T-helper 2 cell treated with Interferon-gamma antibody and Interleukin-4, amounts not matched to agents 5 μg/mL and 100 μg/mL, for 36 hours (primary cell): Measurements from ENCODE around the gene ARL4D.
"Not testable (repeated sequence)": the region's sequence is repeated elsewhere in the genome, so short reads cannot be mapped to it uniquely, and the experiment has no call there.

Source experiments
- DNase-seq: peaks from one replicate; pipeline ENCODE4 v3.0.0; 2021; ENCODE audit warnings: low spot score
- H3K27ac Mint-ChIP-seq: one replicate; pipeline ENCODE4 v1.8.0; 2021; ENCODE audit warnings: mild to moderate bottlenecking, mixed read lengths
- H3K27me3 Mint-ChIP-seq: one replicate; pipeline ENCODE4 v1.8.0; 2021; ENCODE audit warnings: low read depth, mixed read lengths
- H3K36me3 Mint-ChIP-seq: one replicate; pipeline ENCODE4 v1.8.0; 2021; ENCODE audit warnings: low read depth, mixed read lengths
- H3K4me1 Mint-ChIP-seq: one replicate; pipeline ENCODE4 v1.8.0; 2021; ENCODE audit warnings: low read depth, mixed read lengths
- H3K4me3 Mint-ChIP-seq: one replicate; pipeline ENCODE4 v1.8.0; 2022; ENCODE audit warnings: mild to moderate bottlenecking, moderate library complexity, mixed read lengths
- H3K9me3 Mint-ChIP-seq: one replicate; pipeline ENCODE4 v1.8.0; 2021; ENCODE audit warnings: mixed read lengths

The ARL4D gene

GRCh38 chr17:43411369-43411677, 12.5 kb downstream of the ARL4D start:
- H3K27me3 Mint-ChIP-seq = peaks cover 11% of the 10 kb centered on the region
- no peak overlapping the region for H3K4me3 Mint-ChIP-seq
- H3K4me1 Mint-ChIP-seq = peaks cover 5% of the 10 kb centered on the region
- DNase-seq = no peak
- no peaks in the 10 kb centered on the region for H3K9me3 Mint-ChIP-seq
- H3K27ac Mint-ChIP-seq = no peak overlapping the region
- no peaks in the 10 kb centered on the region for H3K36me3 Mint-ChIP-seq

DNA sequence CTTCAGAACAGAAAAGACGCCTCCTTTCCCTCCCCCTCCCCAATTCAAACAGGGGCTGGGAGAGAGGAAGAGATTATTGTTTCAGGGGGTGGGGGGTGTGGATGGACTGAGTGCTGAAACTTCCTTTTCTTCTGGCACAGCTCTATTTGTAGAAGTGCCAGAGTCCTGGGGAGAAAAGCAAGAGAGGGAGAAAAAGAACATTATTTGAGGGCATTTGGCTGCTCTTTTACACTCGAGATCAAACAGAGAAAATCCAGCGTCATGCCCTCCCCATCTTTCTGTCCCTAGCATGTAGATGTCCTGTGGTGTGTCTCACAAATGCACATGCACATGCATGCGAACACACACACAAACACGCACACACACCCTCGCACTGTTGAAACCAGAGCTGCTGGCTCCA, 13.0 kb downstream of the ARL4D start:
- Mint-ChIP-seq H3K27ac (no peak overlapping the region), H3K4me1 (peaks cover 5% of the 10 kb centered on the region), H3K9me3 (no peaks in the 10 kb centered on the region), H3K4me3 (no peak overlapping the region), H3K27me3 (peaks cover 14% of the 10 kb centered on the region), H3K36me3 (no peaks in the 10 kb centered on the region)
- no peak for DNase-seq

DNA sequence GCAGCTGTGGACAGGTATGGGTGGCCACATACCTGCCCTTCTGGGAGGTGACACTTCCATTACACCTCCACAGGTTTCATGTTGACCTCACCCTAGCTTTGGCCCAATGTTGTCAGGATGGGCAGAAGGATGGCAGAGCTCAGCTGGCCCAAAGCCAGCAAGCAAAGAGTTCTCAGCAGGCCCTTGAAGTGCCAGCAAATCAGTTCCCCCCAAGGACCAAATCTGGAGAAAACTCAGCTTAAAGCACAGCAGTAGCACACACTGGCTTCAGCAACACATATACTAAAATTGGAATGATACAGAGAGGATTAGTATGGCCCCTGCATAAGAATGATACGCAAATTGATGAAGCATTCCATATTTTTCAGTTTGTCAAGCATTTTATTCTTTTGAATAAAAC, 13.4 kb downstream of the ARL4D start:
- H3K36me3 Mint-ChIP-seq = no peaks in the 10 kb centered on the region

GRCh38 chr17:43416998-43417890, 18.5 kb downstream of the ARL4D start:
- Mint-ChIP-seq H3K27ac (no peak overlapping the region), H3K9me3 (no peaks in the 10 kb centered on the region)
- no peak for DNase-seq

More for the DNA sequence above, 13.4 kb downstream of the ARL4D start:
- Mint-ChIP-seq H3K27me3 (peaks cover 18% of the 10 kb centered on the region), H3K4me3 (no peak overlapping the region), H3K4me1 (peaks cover 5% of the 10 kb centered on the region), H3K27ac (no peak overlapping the region), H3K9me3 (no peaks in the 10 kb centered on the region)
- no peak for DNase-seq

DNA sequence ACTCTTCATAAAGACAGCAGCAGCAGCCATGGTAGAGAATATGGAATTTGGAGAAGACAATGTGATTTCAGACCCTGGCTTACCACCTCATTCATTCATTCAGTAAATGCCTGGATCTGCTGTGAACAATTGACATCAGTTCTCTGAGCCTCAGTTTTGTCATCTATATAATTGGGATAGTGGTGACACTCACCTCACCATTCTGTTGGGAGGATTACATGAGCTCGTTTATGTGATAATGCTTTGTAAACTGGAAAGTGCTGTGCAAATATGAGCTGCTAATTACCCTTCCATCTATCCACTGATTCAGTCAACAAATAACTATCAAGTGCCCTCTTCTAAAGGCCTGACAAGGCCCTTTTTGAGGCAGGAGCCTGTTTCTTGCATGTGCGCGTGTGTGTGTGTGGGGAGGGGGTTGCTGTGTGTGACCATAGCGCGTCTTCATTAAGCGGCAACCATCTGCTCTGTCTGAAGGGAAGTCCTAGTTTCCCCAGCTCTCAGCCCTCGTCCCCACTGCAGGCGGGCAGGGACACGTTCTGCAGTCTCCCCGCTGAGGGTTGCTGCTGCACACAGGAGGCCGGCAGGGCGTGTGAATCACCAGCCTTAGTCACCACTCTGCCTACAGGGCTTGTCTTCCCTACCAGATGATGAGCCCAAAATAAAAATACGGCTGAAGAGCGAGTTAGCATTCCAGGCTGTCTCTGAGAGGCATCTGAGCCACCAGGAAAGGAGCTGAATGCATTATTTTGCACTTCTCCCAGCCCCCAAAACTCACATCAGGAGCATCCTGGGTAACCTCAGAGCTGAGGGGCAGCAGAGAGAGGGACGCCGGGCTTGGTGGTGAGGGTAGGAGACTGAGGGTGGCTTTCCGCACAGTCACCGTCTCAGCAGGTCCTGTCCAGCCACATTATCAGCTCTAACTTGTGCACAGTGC, 19.9 kb downstream of the ARL4D start:
- H3K27ac Mint-ChIP-seq = no peak overlapping the region
- no peak for DNase-seq
- H3K4me1 Mint-ChIP-seq = no peaks in the 10 kb centered on the region
- no peaks in the 10 kb centered on the region for H3K36me3 Mint-ChIP-seq
- H3K27me3 Mint-ChIP-seq = peaks cover 13% of the 10 kb centered on the region
- H3K4me3 Mint-ChIP-seq = no peak overlapping the region
- H3K9me3 Mint-ChIP-seq = no peaks in the 10 kb centered on the region

More at GRCh38 chr17:43416998-43417890, 18.5 kb downstream of the ARL4D start:
- Mint-ChIP-seq H3K27me3 (peaks cover 14% of the 10 kb centered on the region), H3K4me3 (no peak overlapping the region), H3K36me3 (no peaks in the 10 kb centered on the region), H3K4me1 (no peaks in the 10 kb centered on the region)

DNA sequence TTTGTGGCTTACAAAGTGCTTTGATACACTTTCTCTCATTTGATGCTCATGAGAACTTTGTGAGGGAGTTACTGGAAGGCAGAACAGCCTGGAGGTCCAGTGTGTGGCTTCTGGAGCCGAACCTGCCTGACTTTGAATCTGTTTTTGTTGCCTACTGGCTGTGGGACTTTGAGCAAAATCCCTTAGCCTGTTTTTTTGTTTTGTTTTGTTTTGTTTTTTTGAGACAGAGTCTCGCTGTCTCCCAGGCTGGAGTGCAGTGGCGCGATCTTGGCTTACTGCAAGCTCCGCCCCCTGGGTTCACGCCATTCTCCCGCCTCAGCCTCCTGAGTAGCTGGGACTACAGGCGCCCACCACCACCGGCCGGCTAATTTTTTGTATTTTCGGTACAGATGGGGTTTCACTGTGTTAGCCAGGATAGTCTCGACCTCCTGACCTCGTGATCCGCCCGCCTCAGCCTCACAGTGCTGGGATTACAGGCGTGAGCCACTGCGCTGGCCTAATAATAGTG, 20.6 kb downstream of the ARL4D start:
- not testable (repeated sequence) for H3K4me1 Mint-ChIP-seq, H3K27ac Mint-ChIP-seq
- peaks cover 18% of the 10 kb centered on the region for H3K27me3 Mint-ChIP-seq

DNA sequence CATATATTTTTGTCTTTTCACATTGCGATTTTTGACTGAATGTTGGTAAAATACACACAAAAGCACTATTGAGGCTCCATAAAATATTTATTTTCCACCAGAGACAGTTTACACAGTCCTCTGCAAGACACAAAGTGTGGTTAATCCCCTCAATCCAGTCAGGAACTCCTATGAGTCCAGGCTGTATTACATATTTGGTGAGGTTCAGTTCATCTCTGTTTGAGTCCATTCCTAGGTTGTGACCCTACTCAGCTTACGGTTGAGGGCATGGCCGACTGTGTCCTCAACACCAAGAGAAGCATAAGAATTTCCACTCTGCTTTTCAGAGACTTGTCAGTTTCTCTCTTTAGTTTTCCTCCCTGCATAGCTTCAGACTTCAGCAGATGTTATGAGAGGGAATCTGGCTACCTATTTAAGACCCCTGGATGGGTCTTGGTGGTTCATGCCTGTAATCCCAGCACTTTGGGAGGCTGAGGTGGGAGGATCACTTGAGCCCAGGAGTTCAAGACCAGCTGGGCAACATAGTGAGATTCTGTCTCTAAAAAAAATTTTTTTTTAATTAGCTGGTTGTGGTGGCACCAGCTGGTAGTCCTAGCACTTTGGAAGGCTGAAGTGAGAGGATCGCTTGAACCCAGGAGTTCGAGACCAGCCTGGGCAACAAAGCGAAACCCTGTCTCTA, 25.1 kb downstream of the ARL4D start:
- no peak overlapping the region for H3K27ac Mint-ChIP-seq
- H3K36me3 Mint-ChIP-seq = no peaks in the 10 kb centered on the region
- H3K9me3 Mint-ChIP-seq = no peaks in the 10 kb centered on the region
- DNase-seq = no peak
- no peaks in the 10 kb centered on the region for H3K4me1 Mint-ChIP-seq
- H3K27me3 Mint-ChIP-seq = peaks cover 10% of the 10 kb centered on the region
- no peak overlapping the region for H3K4me3 Mint-ChIP-seq

More for the DNA sequence above, 20.6 kb downstream of the ARL4D start:
- not testable (repeated sequence) for H3K9me3 Mint-ChIP-seq, H3K36me3 Mint-ChIP-seq, H3K4me3 Mint-ChIP-seq, DNase-seq

DNA sequence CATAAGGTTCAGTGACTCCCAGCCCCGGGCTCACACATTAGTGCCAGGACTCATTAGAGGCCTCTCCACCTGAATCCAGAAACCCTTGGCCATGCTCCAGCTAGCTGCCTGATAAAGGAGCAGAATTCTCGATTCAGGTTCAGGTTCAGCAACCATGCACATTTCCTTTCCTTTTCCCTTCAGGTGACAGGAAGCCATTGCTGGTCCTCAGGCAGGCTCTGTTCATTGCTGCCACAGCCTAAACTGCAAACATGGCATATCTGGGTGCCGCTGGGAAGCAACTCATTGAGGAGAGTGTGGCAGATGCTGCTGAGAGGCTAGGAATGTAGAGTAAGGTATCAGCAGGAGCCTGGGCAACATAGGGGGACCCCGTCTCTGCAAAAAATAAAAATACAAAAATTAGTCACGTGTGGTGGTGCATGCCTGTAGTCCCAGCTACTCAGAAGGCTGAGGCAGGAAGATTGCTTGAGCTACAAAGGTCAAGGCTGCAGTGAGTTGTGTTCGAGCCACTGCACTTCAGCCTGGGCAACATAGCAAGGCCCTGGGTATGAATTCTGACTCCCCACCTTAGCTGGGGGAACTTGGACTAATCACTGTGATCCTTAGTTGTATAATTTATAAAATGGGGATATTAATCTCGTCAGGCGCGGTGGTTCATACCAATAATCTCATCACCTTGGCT, 28.7 kb downstream of the ARL4D start:
- no peaks in the 10 kb centered on the region for H3K4me1 Mint-ChIP-seq
- peaks cover 22% of the 10 kb centered on the region for H3K27me3 Mint-ChIP-seq
- H3K4me3 Mint-ChIP-seq = no peak overlapping the region
- no peaks in the 10 kb centered on the region for H3K36me3 Mint-ChIP-seq
- DNase-seq = no peak
- H3K9me3 Mint-ChIP-seq = no peaks in the 10 kb centered on the region
- no peak overlapping the region for H3K27ac Mint-ChIP-seq

GRCh38 chr17:43428524-43428923, 29.7 kb downstream of the ARL4D start:
- no peak overlapping the region for H3K4me3 Mint-ChIP-seq
- H3K27ac Mint-ChIP-seq = no peak overlapping the region
- H3K4me1 Mint-ChIP-seq = no peaks in the 10 kb centered on the region
- H3K9me3 Mint-ChIP-seq = no peaks in the 10 kb centered on the region
- no peak for DNase-seq
- no peaks in the 10 kb centered on the region for H3K36me3 Mint-ChIP-seq
- H3K27me3 Mint-ChIP-seq = peaks cover 22% of the 10 kb centered on the region

DNA sequence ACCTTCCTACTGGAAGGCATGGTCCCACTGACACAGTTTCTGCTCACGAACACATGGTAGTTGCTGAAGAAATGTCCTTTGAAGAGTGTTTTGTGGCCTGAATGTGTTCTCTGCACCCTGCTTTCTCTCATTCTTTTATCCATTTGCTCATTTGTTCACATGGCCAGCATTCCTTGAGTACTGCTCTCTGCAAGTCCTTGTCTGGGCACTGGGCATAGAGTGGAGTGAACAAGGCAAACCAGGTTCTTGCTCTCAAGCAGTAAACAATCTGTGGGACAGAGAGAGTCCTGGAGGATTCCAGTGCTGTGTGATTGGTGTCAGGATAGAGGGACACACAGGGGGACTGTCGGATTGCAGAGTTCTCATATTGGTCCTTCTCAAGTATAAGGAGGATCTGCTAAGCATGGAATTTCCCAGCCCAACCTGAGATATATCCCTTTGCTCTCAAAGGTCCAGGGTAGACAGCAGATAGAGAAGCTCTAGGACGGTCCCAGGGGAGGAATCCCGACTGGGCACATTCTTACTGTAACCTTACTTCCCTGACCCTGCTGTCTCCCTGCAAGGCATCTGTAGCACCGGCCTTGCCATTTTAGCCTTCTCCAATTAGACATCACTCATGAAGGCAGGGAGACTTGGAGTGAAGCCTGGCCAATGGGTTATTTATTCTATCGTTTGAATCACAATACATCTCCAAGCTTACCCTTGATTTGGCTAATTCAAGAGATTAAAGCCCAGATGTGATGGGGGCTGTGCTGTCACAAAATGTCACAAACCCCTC, 32.3 kb downstream of the ARL4D start:
- H3K9me3 Mint-ChIP-seq = no peaks in the 10 kb centered on the region
- H3K27me3 Mint-ChIP-seq = peaks cover 22% of the 10 kb centered on the region
- H3K4me3 Mint-ChIP-seq = no peak overlapping the region
- no peaks in the 10 kb centered on the region for H3K36me3 Mint-ChIP-seq
- no peak for DNase-seq
- no peaks in the 10 kb centered on the region for H3K4me1 Mint-ChIP-seq
- H3K27ac Mint-ChIP-seq = no peak overlapping the region

GRCh38 chr17:43431714-43432523, 33.1 kb downstream of the ARL4D start:
- no peaks in the 10 kb centered on the region for H3K4me1 Mint-ChIP-seq
- H3K27me3 Mint-ChIP-seq = peaks cover 22% of the 10 kb centered on the region
- no peak overlapping the region for H3K27ac Mint-ChIP-seq

DNA sequence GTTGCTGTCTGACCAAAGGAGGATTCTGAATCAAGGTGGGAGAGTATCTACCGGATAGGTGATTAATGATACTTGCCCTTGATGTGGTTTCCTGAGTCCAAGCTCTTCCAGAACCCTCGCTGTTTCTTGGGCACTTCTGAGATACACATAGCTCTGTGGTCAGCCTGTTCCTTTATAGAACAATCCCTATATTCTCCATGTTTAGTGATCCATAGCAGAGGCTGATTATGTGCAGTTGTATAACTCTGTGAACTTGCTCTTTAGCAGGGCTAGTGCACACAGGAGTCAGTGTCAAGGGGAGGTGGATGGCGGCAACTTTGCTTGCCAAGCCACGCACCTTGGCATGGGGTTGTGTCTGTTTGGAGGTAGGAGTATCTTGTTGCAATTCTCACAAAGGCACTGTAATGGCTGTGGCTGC, 36.1 kb downstream of the ARL4D start:
- H3K27ac Mint-ChIP-seq = no peak overlapping the region
- H3K4me3 Mint-ChIP-seq = no peak overlapping the region
- H3K4me1 Mint-ChIP-seq = no peaks in the 10 kb centered on the region
- DNase-seq = no peak
- H3K27me3 Mint-ChIP-seq = peaks cover 22% of the 10 kb centered on the region
- H3K9me3 Mint-ChIP-seq = no peaks in the 10 kb centered on the region
- no peaks in the 10 kb centered on the region for H3K36me3 Mint-ChIP-seq

More at GRCh38 chr17:43431714-43432523, 33.1 kb downstream of the ARL4D start:
- H3K36me3 Mint-ChIP-seq = no peaks in the 10 kb centered on the region
- H3K4me3 Mint-ChIP-seq = no peak overlapping the region
- H3K9me3 Mint-ChIP-seq = no peaks in the 10 kb centered on the region
- no peak for DNase-seq
